Type B pancreatic cell (in vitro differentiated cells): ENCODE data around the gene TEX28. TPM values are rescaled to one million over a fixed set of nuclear protein-coding genes. Genes with fewer than 3 reads are reported as not detected.
A peak's percentile ranks its signal among the peaks of the same experiment; 100 is the strongest.
"Not testable (repeated sequence)": the region's sequence is repeated elsewhere in the genome, so short reads cannot be mapped to it uniquely, and the experiment has no call there.

ENCODE experiments used
- DNase-seq: peaks from one replicate; pipeline ENCODE4 v3.0.0; 2021; ENCODE audit warnings: mixed read lengths; ENCODE audit not compliant: unreplicated experiment; ENCODE audit errors: extremely low spot score
- H3K27ac Mint-ChIP-seq: 2 replicates; pipeline ENCODE4 v1.8.0; 2021; ENCODE audit warnings: mild to moderate bottlenecking, mixed read lengths
- H3K27me3 Mint-ChIP-seq: 2 replicates; pipeline ENCODE4 v1.8.0; 2021; ENCODE audit warnings: mixed read lengths
- H3K36me3 Mint-ChIP-seq: 2 replicates; pipeline ENCODE4 v1.8.0; 2021; ENCODE audit warnings: mixed read lengths
- H3K4me1 Mint-ChIP-seq: one replicate; pipeline ENCODE4 v1.8.0; 2021; ENCODE audit warnings: mixed read lengths; ENCODE audit not compliant: unreplicated experiment
- H3K4me3 Mint-ChIP-seq: 2 replicates; pipeline ENCODE4 v1.8.0; 2021; ENCODE audit warnings: mild to moderate bottlenecking, mixed read lengths
- H3K9me3 Mint-ChIP-seq: 2 replicates; pipeline ENCODE4 v1.8.0; 2021; ENCODE audit warnings: mixed read lengths
- CTCF ChIP-seq: fragments of 200-600 bp; sonication (generic); conservative IDR thresholded peaks from 2 replicates; pipeline ENCODE4 v1.5.0; 2021; ENCODE audit warnings: antibody characterized with exemption, mild to moderate bottlenecking
- total RNA-seq: library from RNA; stranded (reverse); gene quantifications from 2 replicates; pipeline ENCODE4 v1.2.1, GENCODE V29; 2021; ENCODE audit warnings: low replicate concordance

TEX28 gene
- total RNA-seq, 1 donor from 2014 or later: not detected

DNA sequence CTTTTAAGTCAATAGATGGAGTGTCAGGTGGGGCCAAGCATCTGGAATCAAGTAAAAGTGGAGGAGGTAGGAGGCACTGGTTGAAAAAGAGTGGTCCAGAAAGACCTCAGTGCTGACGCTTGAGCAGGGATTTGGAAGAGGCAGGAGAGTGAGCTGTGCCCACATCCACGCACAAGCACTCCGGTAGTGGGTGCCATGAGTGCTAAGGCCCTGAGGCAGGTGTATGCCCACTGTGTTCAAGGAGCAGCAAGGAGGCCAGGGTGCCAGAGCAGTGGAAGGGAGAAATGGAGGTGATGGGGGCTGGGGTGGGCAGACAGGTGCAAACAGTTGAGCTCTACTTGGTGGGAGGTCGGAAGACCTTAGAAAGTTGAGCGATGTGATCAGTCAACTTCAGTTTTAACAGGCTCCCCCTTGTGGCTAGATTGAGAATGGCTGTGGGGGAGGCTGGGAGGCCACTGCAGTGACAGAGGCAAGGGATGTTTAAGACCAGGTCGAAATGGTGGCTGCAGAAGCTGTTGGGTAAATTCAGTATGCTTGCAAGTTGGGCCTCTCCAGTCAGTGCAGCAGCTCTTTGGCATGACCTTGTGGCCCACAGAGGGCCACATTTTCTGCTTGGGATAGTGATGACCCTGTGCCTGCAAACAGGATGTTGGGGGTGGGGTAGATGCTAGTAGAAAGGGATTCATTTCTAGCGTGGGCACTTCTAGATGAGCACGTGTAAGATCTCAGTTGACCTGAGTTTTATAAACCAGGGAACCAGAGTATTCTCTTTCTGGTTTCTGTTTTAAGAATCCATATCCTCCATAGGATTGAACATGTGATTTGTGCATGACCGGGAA is 13.4 kb upstream of the TEX28 start:
- Mint-ChIP-seq H3K4me3 (no peak overlapping the region), H3K4me1 (peaks cover 13% of the 10 kb centered on the region), H3K36me3 (no peaks in the 10 kb centered on the region), H3K9me3 (no peaks in the 10 kb centered on the region), H3K27ac (no peak overlapping the region), H3K27me3 (no peaks in the 10 kb centered on the region)
- DNase-seq: no peak
- peak; percentile 76 for TF ChIP-seq CTCF

GRCh38 chrX:154307202-154307601 is 12.3 kb upstream of the TEX28 start:
- Mint-ChIP-seq H3K36me3 (no peaks in the 10 kb centered on the region), H3K27me3 (peaks cover 3% of the 10 kb centered on the region), H3K4me1 (peaks cover 10% of the 10 kb centered on the region), H3K4me3 (no peak overlapping the region), H3K9me3 (no peaks in the 10 kb centered on the region), H3K27ac (no peak overlapping the region)
- DNase-seq: no peak
- TF ChIP-seq CTCF: no peak

DNA sequence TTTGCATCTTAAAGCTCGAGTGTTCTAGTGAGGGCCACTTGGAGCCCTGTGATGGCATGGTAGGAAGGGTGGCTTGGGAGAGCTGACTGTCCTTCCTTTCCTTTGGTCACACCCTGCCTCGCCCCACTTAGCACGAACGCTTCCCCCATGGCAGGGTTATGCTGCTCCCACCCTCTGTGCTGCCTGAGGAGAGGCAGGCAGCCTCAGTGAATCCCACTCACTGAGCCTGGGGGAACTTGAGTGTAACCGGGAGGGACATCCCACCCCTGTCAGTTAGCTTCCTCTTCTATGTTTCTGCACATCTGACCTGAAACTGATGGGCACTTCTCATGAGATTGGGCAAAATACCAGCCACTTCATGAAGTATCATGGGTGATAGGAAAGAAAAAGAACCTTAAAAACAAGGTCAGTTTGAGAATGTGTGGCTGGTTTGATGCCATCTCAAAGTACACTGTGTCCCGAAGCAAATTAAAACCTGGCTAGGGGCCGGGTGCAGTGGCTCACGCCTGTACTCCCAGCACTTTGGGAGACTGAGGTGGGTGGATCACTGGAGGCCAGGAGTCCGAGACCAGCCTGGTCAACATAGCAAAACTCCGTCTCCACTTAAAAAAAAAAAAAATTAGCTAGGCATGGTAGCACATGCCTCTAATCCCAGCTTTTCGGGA is 10.7 kb upstream of the TEX28 start:
- Mint-ChIP-seq H3K4me1 (peaks cover 3% of the 10 kb centered on the region), H3K27me3 (peaks cover 3% of the 10 kb centered on the region), H3K36me3 (no peaks in the 10 kb centered on the region), H3K4me3 (no peak overlapping the region), H3K27ac (no peak overlapping the region), H3K9me3 (no peaks in the 10 kb centered on the region)
- no peak for TF ChIP-seq CTCF
- no peak for DNase-seq

- Mint-ChIP-seq H3K27me3 (peaks cover 3% of the 10 kb centered on the region), H3K36me3 (no peaks in the 10 kb centered on the region), H3K27ac (no peak overlapping the region), H3K9me3 (no peaks in the 10 kb centered on the region), H3K4me3 (no peak overlapping the region), H3K4me1 (no peaks in the 10 kb centered on the region)
- TF ChIP-seq CTCF: no peak
- no peak for DNase-seq
These were observed 9.9 kb upstream of the TEX28 start for GRCh38 chrX:154304846-154305245.

GRCh38 chrX:154303476-154303875 is 8.6 kb upstream of the TEX28 start:
- TF ChIP-seq CTCF: no peak
- H3K27ac Mint-ChIP-seq: no peak overlapping the region
- no peak for DNase-seq
- no peaks in the 10 kb centered on the region for H3K4me1 Mint-ChIP-seq
- H3K4me3 Mint-ChIP-seq: no peak overlapping the region
- peaks cover 3% of the 10 kb centered on the region for H3K27me3 Mint-ChIP-seq
- no peaks in the 10 kb centered on the region for H3K36me3 Mint-ChIP-seq
- no peaks in the 10 kb centered on the region for H3K9me3 Mint-ChIP-seq

GRCh38 chrX:154302998-154303397 is 8.1 kb upstream of the TEX28 start:
- not testable (repeated sequence) for H3K27me3 Mint-ChIP-seq, DNase-seq, H3K27ac Mint-ChIP-seq, H3K9me3 Mint-ChIP-seq, H3K4me3 Mint-ChIP-seq, H3K4me1 Mint-ChIP-seq, H3K36me3 Mint-ChIP-seq
